Fibroblast of pulmonary artery (primary cell): ENCODE data around the gene SRBD1.
A peak's percentile ranks its signal among the peaks of the same experiment; 100 is the strongest.

ENCODE experiments used
- DNase-seq: peaks from one replicate; pipeline ENCODE4 v3.0.0-alpha.2; 2010; ENCODE audit warnings: low read depth
- H3K4me3 ChIP-seq: replicated peaks from 2 replicates; pipeline ENCODE4 v1.5.1; 2011; ENCODE audit warnings: low read depth, mild to moderate bottlenecking, control low read depth, low read length, moderate library complexity
- CTCF ChIP-seq: IDR thresholded peaks from 2 replicates; pipeline ENCODE4 v1.5.1; 2011; ENCODE audit warnings: mild to moderate bottlenecking, control low read depth, low read length, inconsistent platforms; ENCODE audit errors: missing control alignments

SRBD1 gene

DNA sequence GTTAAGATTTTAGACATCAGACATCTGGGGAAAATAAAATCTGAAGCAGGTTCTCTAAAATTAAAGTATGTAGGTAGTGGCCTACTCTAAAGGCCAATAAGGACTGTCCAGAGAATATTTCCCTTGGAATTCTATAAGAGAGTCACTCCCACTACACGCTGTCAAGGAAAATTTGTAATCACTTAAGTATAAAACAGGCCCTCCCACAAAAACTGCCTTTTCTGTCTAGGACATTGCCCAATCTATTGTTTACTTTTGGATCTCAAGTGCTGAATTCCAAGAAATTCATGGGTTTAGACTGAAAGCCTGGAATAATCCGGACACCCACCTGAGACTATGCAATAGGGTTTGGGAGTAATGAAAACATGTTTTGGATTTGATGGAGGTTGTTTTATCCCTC lies 1.7 kb upstream of the SRBD1 start:
- no peak overlapping the region for H3K4me3 ChIP-seq
- peak; percentile 86 for DNase-seq
- TF ChIP-seq CTCF, result no peak

DNA sequence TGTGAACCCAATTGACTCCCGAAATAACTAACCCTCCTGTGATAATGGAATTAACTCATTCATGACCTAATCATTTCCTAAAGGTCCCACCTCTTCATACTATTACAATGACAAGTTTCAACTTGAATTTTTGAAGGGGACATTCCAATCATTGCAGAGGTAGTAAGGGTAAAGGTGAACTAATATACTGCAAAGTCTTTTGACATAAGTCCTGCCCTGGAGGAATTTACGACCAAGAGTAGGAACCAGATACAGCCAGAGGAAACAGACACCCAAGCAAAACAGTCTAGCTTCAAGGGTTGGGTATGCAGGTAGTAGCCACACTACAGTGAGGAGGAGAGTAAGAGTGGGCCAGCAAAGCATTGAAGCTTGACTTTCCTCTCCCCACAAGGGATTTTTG lies 1.2 kb upstream of the SRBD1 start:
- TF ChIP-seq CTCF, result no peak

DNA sequence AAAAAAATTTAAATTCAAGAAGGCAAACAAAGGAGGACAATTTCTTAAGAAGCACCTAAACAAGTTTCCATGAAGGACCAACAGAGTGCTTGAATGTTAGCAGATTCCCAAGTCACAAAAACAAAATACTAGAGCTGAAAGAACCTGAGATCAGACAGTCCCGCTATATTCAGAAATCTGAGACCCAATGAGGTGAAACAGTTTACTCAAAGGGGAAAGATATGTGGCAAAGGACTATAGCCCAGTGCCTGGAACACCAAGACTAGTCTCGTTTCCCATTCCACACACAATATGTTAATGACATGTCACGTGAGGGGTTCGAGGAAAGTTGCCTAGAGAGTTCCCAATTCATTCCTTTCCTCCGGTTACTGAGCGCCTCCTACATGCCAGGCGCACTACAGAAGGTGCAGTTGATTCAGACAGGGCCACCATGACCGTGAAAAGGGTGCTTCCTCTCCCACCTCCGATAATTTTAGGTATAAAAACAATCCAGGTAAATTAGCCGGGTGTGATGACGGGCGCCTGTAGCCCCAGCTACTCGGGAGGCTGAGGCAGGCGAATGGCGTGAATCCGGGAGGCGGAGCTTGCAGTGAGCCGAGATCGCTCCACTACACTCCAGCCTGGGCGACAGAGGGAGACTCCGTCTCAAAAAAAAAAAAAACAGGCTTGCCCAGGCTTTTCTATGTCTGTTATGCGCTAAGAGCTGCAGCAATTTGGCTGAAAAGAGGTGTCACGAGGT lies 617 bp downstream of the SRBD1 start:
- DNase-seq, result peak; percentile 75
- peak; percentile 43 for TF ChIP-seq CTCF
- peak overlapping the region; percentile 90 for H3K4me3 ChIP-seq

More for the DNA sequence above, 1.2 kb upstream of the SRBD1 start:
- no peak overlapping the region for H3K4me3 ChIP-seq
- DNase-seq, result no peak

DNA sequence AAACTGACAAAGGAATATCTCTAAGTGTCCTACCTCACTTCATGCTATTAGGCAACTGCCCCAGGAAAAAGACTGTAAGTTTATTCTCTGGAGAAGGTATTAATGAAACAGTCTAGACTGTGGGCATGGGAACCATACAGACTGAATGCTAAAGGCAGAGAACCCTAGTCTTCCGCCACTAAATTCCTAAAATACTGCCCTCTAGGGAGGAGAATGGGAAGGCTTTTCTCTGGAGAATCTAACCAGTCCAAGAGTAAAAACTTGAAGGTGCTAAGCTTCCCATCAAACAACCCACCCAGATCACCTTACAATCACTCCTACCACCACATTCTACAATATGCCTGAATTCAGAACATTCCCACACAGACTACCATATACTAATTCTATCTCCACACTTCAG lies 3.4 kb downstream of the SRBD1 start:
- peak; percentile 54 for TF ChIP-seq CTCF
- DNase-seq, result peak; percentile 42
- no peak overlapping the region for H3K4me3 ChIP-seq

DNA sequence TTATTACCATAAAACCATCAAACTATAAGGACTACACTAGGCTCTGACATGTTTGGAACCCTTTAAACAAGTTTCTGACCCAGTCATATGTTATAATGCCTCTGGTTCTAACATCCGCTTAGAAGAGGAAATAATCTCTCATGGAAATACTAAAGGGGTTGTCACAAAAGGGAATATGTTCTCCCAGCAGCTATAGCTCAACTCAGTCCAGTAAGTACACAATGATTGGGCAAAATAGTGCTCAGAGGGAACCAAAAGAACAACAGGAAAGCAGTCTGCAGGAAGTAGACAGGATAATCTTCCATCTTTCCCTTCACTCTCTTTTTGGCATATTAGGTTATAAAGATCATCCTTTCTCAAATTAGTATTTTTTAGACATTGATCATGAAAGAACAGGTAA lies 4.3 kb downstream of the SRBD1 start:
- DNase-seq, result no peak

DNA sequence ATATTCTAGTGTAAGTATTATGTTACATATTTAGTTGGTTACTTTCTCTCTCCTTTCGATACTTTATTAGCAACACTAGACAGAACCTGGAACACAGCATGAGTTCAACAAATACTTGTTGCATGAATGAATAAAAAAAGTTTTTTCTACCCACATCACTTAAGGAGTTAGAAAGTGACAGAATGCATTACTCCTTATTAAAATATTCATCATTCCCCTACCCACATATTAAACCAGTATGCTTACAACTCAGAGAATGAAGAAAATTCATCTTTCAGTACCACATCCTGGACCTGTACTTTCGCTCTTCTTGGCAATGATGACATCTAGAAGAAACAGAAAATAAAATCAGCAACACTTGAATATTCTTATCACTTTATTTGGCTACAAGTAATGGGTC lies 6.0 kb downstream of the SRBD1 start:
- H3K4me3 ChIP-seq, result no peak overlapping the region
- DNase-seq, result no peak
- TF ChIP-seq CTCF, result no peak

More for the DNA sequence above, 4.3 kb downstream of the SRBD1 start:
- no peak overlapping the region for H3K4me3 ChIP-seq
- TF ChIP-seq CTCF, result no peak

GRCh38 chr2:45602624-45603023 lies 8.4 kb downstream of the SRBD1 start:
- TF ChIP-seq CTCF, result no peak
- no peak for DNase-seq
- H3K4me3 ChIP-seq, result no peak overlapping the region
